Ammon's horn (tissue), 1 donor: Measurements from ENCODE around the gene MLLT6.
A peak's percentile ranks its signal among the peaks of the same experiment; 100 is the strongest.

Source experiments
- DNase-seq: peaks from one replicate; pipeline ENCODE4 v3.0.0-alpha.2; 2016; ENCODE audit warnings: low spot score

The MLLT6 gene

DNA sequence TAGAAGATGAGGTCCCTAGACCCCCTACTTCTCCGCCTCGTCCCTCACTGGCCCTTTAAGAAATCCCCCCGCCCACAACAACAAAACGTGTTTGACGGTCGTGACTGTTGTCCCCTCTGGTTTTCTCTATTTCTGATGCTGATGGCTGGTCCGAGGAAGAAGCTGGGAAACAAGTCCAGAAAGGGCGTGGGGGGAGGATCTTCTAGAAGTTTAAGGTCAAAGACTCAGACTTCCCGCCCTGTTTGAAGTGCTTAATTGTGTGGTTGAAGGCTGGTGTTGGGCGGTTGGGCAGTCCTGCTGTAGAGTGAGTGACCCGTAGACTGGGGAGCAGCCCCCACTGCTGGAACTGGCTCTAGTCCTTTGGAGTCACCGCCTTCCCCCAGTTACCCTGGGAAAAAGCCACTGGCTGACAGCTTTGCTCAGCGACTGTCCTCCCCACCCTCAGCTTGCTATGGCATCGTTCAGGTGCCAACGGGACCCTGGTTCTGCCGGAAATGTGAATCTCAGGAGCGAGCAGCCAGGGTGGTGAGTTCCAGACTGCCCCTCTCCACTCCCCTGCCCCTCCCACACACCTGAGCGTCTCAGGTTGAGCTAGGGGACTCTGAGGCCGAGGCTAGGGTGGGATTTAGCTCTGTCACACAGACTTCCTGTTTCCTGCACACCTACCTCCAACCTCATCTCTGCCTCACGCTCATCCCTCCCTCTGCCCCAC is 1.6 kb downstream of the MLLT6 start:
- no peak for DNase-seq

DNA sequence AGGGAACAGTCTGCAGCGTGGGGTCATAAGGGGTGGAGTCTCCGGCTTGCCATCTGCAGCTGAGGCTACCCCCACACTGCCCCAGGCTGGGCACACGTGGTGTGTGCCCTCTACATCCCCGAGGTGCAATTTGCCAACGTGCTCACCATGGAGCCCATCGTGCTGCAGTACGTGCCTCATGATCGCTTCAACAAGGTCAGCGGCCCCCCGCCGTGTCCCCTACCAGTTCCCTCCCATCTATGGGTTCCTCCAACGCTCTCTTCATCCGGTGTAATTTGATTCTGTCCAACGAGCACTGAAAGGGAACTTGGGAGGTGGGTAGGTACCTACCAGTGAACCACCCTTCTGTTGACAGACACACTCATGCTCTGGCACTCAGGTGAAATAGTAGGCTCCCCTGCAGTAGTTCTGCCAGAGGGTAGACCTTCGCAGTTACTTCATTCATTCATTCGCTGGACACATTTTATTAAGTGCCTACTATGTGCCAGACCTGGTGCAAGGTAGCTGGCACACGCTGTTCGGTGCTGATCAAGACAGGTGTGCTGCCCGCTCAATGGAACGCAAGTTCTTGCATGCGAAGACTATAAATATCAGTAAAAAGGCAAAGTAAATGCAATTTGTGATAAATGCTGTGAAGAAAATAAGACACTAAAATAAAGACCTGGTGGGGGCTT is 2.7 kb downstream of the MLLT6 start:
- DNase-seq, result no peak

DNA sequence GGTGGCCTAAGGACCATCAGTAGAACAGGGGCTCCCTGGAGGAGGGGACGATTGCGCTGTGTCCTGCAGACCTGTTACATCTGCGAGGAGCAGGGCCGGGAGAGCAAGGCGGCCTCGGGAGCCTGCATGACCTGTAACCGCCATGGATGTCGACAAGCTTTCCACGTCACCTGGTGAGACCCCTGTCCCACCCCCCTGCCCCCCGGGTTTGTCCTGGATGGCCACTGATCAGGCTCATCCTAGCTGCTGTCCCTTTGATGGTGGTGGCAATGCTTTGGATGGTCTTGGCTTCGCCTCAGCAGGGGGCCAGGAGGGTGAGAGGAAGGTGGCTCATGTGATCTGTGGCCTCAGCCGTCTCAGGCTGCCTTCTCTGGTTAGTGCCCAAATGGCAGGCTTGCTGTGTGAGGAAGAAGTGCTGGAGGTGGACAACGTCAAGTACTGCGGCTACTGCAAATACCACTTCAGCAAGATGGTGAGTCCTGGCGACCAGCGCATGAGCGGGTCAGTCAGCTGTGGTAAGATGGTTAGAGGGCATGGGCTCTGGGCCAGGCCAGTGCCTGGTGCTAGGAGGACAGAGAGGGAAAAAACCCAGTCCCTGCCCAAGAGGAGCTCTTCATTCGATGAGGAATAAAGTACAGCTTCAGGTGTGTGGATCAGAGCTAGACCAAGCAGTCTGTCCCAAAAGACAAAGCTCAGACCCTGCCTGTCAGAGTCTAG is 4.2 kb downstream of the MLLT6 start:
- DNase-seq, result no peak

DNA sequence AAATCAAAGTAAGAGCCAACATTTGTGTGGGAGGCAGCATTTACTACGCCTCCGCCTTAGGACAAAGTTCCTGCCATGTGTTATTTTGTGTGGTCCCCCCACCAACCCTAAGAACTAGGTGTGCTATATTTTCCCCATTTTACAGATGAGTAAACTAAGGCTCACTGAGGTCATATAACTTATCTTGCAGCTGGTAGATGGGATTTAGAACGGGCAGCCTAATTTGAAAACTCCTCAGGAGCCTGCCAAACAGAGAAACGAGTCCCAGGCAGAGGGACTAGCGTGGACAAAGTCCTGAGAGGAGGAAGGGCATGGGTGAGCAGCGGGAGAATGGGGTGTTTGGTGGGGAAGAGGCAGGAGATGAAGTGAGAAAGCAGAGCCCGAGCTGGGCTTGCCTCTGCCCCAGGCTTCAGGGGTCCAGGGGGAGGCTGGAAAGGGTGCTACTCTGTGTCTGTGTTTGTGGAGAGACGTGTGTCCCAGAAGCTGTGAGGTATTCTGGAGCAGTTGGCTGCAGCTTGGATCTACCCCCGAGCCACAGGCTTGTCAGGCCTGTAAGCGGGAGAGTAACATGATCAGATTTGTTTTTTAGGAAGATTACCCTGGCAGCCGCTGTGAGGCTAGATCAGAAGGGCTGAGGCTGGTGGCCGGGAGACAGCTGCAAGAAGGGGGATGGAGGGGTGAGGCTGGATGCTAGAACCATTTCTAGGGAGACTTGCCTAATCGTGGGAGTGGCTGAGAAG is 5.0 kb downstream of the MLLT6 start:
- no peak for DNase-seq

DNA sequence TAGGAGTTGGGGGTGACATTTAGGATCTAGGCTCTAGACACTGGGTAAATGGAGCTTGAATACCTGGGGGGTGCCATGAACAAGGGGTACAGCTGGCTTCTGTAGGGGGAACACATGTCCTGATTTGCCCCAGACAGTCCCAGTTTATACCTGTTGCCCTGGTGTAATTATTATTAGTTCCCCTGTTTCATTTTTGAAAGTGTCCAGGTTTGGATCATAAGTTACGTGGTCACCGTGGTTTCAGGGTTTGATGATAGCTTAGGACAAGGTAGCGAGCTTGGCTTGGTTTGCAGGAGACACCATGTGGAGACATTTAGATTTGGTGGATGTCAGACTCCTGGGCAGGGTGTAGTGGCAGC is 5.5 kb downstream of the MLLT6 start:
- DNase-seq, result no peak

DNA sequence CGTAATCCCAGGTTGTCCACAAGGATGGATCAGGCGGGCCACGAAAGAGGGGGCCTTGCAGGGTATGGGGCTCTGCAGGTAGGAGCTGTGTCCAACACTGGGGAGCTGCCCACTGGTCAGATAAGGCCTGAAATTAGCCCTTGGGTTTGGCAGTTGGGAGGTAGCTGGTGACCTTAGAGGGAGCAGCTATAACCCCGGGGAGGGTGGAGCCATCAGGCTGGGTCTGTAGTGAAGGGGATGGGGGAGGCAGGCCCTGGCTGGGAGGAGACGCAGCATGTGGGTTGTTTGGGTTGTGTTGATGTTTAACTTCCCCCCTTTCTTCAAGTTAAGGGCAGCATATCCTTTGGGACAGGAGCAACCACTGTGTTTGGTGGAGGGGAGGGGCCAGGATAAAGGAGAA is 5.9 kb downstream of the MLLT6 start:
- DNase-seq, result no peak

DNA sequence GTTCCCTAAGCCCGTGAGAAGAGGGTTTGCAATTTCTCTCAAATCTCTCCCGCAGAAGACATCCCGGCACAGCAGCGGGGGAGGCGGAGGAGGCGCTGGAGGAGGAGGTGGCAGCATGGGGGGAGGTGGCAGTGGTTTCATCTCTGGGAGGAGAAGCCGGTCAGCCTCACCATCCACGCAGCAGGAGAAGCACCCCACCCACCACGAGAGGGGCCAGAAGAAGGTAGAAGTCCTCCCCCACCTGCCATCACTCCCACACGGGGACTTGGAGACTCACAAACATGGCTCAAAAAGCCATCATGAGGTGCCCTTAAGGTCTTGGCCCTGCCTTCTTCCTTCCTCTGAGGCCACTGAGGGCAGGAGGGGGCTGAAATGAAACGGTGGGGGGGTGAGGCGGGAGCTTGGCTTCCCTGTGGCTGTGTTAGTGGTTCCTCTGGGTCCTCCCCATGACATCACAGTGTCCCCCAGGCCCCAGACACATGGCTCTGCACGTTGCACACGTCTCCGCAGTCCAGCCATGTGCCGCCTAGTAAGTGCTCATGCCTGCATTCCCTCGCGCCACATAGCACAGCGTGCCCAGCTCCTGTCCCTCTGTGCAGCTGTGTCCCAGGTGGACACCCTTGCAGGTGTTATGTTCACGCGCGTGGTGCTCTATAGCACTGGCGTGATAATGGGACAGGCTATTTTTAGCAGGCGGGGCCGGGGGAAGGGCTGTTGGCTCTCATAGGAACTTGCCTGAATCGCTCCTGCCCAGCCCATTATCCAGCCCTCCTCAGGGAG is 6.9 kb downstream of the MLLT6 start:
- DNase-seq, result no peak

DNA sequence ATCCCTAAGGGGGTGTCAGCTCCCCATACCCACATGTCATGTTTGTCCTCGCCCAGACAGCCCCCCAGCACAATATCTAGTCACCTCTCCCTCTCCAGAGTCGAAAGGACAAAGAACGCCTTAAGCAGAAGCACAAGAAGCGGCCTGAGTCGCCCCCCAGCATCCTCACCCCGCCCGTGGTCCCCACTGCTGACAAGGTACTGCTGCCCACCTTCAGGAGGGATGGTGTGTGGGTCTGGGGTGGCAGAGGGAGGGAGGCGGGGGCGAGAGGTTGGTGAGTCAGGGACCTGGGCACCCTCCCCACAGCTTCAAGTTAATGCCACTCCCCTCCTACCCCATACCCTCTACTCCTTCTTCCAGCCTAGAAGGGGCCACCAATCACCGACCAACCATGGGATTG is 7.5 kb downstream of the MLLT6 start:
- DNase-seq, result no peak

DNA sequence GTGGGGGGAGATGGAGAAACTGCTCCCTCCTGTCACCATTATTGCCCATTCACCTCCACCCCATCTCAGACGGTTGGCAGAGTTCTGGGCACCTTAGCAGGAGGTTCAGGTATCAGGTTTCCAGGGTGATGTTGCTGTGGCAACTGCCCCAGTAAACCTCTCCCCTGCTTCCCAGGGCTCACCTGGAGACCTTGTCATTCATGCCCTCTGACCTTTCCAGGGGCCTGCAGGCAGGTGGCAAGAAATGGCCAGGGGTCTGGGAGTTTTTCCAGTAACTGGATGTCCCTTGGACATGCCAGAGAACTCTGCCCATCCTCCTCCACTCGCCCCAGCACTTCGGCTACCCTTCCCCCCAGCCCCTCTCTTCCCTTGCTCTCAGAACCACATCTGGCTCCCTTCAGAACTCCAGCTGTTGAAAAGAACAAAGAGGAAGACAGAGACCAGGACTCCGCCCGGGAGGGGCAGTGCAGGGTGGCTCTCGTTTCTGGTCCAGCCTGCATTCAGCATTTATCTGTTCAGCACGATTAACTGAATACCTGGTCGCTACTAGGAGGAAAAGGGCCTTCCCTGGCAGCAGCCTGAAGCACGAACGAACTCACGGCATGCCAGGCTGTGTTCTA is 8.5 kb downstream of the MLLT6 start:
- DNase-seq, result no peak

DNA sequence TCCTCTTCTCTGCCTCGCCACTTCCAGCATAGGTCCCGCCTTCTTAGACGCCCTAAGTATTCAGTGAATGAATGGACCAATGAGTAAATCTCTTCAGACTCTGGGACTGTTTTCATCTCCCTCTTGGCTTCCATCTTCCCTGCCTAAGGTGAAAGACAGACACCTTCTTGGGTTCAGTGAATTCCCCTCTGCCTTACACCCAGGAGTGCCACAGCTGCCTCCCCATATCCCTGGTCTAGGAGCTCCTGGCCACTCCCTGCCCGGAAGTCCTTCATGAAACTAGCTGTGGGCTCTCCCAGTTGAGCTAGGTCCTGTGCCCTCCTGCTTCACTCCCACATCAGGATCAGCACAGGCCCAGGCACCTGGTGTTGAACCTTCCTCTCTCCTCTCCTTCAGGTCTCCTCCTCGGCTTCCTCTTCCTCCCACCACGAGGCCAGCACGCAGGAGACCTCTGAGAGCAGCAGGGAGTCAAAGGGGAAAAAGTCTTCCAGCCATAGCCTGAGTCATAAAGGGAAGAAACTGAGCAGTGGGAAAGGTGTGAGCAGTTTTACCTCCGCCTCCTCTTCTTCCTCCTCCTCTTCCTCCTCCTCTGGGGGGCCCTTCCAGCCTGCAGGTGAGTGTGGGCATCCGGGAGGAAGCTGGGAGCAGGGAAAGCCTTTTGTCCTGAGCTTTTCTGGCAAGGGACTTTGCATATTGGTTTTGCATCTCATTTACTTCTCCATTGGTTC is 10.3 kb downstream of the MLLT6 start:
- DNase-seq, result no peak

DNA sequence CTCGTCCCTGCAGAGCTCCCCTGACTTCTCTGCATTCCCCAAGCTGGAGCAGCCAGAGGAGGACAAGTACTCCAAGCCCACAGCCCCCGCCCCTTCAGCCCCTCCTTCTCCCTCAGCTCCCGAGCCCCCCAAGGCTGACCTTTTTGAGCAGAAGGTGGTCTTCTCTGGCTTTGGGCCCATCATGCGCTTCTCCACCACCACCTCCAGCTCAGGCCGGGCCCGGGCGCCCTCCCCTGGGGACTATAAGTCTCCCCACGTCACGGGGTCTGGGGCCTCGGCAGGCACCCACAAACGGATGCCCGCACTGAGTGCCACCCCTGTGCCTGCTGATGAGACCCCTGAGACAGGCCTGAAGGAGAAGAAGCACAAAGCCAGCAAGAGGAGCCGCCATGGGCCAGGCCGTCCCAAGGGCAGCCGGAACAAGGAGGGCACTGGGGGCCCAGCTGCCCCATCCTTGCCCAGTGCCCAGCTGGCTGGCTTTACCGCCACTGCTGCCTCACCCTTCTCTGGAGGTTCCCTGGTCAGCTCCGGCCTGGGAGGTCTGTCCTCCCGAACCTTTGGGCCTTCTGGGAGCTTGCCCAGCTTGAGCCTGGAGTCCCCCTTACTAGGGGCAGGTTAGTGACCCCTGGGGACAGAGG is 11.4 kb downstream of the MLLT6 start:
- DNase-seq, result no peak

DNA sequence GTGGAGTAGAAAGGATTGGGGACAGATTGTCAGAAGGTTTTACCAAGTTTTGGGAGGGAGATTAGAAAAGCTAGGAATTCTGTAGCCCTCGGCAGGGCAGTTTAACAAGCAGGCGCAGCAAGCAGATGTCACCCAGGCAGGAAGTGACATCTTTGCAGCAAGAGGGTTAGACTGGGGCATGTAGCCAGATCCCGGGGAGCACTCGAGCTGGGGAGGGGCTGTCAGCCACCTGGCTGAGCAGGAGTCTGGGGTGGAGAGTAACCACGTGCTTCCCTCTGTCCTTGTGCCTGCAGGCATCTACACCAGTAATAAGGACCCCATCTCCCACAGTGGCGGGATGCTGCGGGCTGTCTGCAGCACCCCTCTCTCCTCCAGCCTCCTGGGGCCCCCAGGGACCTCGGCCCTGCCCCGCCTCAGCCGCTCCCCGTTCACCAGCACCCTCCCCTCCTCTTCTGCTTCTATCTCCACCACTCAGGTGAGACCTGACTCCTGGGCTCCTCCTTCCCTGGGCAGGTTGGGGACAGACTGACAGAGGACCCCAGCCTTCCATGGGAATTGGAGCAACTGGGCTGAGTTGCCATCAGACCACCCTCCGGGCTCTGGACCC is 12.2 kb downstream of the MLLT6 start:
- DNase-seq, result no peak

DNA sequence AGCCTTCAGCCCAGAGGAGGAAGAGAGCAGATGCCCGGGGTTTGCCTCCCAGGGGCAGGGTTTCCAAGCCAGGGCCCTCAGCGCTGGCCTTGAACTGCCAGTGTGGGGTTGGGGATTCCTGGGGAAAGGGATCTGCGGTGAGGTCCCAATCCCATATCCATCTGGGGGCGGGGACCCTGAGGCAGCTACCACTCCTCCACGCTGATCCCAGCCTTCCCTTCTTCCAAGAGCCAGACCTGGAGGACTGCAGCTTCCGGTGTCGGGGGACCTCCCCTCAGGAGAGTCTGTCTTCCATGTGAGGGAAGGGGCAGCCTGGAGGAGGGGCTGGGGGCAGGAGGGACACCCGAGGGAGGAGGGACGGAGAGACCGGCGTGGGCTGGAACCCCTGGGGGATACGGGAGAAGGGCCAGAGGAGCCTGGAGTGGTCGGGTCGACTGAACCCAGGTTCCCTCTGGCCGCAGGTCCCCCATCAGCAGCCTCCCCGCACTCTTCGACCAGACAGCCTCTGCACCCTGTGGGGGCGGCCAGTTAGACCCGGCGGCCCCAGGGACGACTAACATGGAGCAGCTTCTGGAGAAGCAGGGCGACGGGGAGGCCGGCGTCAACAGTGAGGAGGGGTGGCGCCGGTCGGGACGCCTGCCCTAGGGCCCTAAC is 14.3 kb downstream of the MLLT6 start:
- DNase-seq, result no peak

DNA sequence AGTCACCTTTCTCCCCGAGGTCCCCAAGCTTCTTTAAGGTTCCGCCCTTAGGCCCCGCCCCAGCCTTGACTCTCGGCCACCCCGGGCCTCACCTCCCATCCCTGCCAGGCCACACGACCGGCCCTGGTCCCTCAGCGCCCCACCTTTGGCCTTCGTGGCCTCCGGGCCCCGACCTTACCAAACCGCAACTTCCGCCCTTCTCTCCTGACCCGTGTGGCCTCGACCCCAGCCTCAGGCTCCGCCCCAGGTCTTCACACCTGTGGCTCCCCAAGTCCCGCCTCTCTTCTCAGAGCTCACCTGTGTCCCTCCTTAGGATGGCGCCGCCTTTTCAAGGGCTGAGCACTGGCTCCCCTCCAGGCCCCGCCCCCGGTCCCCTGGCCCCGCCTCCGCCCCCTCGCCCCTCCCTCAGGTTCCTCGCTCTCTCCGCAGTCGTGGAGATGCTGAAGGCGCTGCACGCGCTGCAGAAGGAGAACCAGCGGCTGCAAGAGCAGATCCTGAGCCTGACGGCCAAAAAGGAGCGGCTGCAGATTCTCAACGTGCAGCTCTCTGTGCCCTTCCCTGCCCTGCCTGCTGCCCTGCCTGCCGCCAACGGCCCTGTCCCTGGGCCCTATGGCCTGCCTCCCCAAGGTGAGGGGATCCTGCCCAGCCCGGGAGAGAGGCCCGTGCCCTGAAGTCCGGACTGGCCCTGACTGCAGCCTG is 15.0 kb downstream of the MLLT6 start:
- DNase-seq, result no peak

DNA sequence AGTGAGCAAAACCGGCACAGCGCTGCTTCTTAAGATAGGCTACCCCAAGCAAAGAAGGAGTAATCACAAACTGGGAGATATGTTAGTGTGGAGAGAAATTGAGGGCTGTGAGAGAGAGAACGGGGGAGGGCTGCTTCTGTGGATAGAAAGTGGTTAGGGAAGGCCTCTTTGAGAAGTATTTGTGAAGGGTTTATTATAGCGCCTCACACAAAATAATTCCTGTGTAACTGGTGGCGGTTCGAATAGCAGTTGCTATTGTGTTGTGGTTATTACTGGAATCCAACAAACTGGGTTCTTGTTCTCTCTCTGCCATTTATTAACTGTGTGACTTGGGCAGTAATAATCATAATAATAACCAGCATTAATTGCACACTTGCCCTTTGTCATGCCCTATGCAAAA is 15.9 kb downstream of the MLLT6 start:
- no peak for DNase-seq

DNA sequence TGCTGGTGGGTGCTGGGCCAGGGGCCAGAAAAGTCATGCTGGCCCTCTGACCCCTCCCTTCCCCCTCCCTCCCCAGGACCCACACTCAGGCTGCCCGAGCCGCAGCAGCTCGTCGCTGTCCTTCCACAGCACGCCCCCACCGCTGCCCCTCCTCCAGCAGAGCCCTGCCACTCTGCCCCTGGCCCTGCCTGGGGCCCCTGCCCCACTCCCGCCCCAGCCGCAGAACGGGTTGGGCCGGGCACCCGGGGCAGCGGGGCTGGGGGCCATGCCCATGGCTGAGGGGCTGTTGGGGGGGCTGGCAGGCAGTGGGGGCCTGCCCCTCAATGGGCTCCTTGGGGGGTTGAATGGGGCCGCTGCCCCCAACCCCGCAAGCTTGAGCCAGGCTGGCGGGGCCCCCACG is 16.7 kb downstream of the MLLT6 start:
- DNase-seq, result no peak

DNA sequence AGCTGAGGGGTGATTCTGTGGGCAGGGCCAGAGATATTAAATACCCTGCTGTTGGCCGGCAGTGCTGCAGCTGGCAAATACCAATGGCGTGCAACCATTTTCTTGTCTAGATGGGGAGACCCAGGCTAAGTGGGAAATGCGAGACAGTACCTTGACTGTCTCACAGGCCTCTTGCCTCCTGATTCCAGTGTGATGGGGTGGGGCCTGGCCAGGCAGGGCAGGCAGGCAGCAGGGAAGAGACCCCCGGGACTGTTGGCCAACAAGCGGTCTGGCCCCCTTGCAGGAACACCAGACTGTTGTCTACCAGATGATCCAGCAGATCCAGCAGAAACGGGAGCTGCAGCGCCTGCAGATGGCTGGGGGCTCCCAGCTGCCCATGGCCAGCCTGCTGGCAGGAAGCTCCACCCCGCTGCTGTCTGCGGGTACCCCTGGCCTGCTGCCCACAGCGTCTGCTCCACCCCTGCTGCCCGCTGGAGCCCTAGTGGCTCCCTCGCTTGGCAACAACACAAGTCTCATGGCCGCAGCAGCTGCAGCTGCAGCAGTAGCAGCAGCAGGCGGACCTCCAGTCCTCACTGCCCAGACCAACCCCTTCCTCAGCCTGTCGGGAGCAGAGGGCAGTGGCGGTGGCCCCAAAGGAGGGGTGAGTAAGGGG is 19.4 kb downstream of the MLLT6 start:
- DNase-seq, result peak; percentile 94

DNA sequence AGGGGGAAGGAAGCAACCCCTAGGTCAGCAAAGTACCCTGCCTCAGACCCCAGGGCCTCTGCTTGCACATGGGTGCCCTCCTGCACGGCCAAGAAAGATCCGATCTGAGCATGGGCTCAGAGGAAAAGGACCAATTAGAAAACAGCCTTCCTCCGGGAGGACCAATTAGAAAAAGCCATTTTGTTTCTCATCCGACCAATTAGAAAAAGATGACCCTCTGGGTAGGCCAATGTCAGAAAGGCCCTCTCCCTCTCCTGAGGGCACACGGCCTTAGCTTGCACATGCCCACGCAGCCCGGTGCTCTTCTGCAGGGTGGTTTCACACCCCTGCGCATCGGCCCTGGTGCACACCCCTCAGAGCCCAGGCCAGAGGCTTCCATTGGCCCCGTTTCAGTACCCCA is 20.0 kb downstream of the MLLT6 start:
- DNase-seq, result no peak
